GM19240 (cell line): ENCODE measurements around the gene GET3.
A peak's percentile ranks its signal among the peaks of the same experiment; 100 is the strongest.
"Not testable (repeated sequence)": the region's sequence is repeated elsewhere in the genome, so short reads cannot be mapped to it uniquely, and the experiment has no call there.

ENCODE experiments used
- DNase-seq: peaks from one replicate; pipeline ENCODE4 v3.0.0; 2011; ENCODE audit warnings: low spot score; ENCODE audit not compliant: insufficient read length

GET3 gene

GRCh38 chr19:12736995-12737834 lies at the start of gene GET3:
GET3 (plus strand) TSS chr19:12737497; CDS start chr19:12737506, 9 bp downstream.
- peak; percentile 98 for DNase-seq

DNA sequence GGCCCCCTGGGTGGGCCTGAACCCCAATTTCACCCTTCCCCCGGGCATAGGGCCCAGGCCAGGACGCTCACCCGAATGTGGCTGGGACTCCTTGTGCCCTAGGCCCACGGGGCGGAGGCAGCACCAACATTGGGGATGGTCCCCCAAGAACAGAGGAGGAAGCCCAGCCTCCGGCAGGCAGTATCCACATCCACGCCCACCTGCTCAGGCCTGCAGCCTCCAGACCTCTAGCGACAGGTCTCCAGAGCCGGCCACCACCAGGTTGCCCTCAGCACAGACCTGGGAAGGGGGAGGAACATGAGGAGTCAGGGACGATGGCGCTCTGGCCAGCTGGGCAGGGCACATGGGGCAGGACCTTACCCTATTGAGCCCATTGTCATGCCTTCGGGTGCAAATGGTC lies 48.3 kb upstream of the GET3 start:
- DNase-seq, result no peak

DNA sequence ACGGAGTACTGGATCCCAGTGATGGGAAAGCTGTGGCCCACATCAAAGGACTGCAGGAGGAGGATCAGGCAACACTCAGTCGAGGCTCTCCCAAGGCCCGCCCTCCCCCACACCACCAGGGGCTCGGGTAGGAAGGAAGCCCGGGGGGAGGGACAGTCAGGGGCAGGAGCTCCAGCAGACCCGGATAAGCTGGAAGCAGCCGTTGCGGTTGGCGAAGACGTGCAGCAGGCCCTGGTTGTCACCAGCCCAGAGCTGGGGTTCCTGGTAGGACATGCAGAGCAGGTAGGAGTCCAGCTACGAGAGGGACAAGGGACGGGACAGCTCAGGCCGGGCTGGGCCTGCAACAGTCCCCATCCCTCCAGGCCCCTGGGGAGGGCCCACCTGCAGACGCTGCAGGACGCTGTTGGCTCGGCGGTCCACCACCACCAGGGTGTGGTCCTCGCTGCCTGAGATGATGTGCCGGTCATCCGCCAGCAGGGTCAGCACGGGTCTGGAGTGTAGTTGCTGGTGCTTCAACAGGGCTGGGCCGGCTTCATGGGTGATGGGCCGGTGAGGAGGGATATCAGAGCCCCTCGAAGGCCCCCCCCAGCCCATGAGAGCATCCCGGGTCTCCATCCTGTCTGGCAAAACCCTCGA lies 47.6 kb upstream of the GET3 start:
- DNase-seq, result no peak

DNA sequence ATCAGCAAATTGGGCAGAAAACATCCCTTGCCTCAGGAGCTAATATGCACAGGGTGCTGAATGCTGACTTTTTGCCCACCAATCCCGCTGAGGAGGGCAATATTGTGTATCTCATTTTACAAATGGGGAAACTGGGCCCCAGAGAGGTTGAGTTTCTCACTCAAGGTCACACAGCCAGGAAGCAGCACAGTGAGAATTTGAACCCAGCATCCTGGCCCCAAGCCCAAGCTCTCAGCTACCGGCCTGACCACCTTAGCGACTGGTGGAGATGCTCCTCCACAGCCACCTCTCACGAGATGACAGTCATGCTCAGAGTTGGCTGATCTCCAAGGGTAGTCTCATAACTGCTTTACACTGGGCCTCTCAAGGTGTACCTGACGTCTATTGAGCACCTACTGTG lies 44.3 kb upstream of the GET3 start:
- DNase-seq, result no peak

DNA sequence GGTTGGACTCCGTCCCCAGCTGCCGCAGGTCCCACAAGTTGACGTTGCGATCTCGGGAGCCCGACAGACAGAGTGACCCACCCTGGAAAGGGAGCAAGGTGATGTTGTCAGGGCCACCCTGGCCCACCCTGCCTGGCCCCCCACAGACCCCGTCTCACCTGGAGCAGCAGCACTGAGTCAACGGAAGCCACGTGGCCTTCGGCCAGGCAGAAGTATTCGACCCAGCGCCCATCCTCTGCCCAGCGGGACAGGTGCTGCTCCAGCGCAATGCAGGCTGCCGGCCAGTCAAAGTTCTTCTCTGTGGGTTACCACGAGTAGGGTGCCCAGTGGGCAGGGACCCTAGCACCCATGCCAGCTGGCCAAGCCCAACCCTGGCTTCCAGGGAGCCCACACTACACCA lies 42.7 kb upstream of the GET3 start:
- no peak for DNase-seq

DNA sequence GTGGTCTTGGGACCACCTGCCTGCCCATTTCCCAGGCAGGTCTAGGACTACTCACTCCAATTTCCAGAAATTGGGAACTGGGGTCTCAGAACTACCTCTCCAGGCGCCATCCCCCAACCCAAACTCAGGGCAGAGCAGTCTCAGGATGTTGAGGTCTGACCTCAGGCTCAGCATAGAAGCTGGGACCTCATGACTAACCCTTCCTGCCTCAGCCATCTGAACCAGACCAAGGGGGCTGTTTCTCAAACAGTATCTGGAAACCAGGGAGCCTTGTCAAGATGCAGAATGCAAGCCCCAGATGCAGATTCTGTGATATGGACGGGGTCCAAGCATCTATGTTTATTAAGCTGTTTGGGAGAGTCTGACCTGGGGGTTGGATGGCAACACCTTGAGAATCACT lies 42.2 kb upstream of the GET3 start:
- DNase-seq, result no peak

- no peak for DNase-seq
These were observed 41.8 kb upstream of the GET3 start for GRCh38 chr19:12695514-12695913.

GRCh38 chr19:12695997-12696365 lies 41.3 kb upstream of the GET3 start:
- DNase-seq, result no peak

GRCh38 chr19:12696366-12697335 lies 40.6 kb upstream of the GET3 start, which contains the start of gene FBXW9:
FBXW9 (minus strand) TSS chr19:12696631; CDS start chr19:12696581, 50 bp downstream.
- peak; percentile 99 for DNase-seq

DNA sequence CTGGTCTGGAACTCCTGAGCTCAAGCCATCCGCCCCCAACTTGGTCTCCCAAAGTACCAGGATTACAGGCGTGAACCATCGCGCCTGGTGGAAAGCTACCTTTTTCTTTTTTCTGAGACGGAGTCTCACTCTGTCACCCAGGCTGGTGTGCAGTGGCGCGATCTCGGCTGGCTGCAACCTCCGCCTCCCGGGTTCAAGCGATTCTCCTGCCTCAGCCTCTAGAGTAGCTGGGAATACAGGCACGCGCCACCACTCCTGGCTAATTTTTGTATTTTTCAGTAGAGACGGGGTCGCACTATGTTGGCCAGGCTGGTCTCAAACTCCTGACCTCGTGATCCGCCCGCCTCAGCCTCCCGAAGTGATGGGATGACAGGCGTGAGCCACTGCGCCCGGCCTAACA lies 39.9 kb upstream of the GET3 start:
- DNase-seq, result not testable (repeated sequence)

GRCh38 chr19:12698138-12698537 lies 39.2 kb upstream of the GET3 start:
- no peak for DNase-seq

DNA sequence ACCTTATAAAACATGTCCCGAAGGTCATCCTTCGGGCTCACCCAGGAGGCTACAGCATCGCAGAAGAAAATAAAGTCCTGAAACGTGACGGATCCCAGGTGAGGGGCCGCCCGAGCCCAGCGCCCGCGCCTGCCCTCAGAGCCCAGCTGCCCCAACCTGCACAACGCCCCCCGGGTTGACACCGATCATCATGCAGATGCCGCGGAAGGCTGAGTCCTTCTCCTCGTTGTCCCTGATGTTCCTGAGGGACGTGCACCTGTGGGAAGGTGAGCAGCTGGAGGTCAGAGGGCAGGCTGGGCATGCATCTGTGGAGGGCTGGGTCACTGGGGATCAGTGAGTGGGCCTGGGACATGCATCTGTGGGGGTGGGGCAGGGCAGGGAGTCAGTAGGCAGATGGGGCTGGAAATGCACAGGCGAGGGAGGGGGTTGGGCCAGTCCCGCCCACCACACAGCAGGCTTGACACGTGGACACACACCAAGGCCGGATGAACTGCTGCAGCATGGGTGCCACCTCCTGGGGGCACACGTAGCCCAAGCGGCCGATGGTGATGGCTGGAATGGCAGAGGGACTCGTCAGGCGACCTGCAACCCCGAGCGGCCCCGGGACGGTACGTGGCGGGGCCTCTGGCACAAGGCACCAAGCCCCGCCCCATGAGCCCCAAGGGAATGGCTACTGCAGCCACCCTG lies 35.6 kb upstream of the GET3 start:
- DNase-seq, result no peak

- DNase-seq, result no peak
These were observed 34.3 kb upstream of the GET3 start for GRCh38 chr19:12703046-12703445.

DNA sequence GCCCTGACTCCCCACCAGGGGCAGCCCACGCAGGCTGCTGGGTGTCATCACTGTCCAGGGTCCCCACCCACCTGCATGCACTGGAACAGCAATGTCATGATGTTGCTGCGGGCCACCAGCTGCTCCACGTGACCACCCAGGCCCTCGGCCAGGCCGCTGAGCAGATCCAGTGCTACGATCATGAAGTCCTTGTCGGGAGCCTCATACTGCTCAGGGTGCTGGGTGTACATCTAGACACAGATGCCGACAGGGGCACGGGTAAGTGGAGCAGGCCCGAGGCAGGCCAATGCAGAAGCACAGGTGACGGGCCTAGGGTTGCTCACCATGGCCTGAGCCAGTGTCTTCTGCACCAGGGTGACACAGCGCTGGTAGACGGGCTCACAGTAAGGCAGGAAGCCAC lies 32.1 kb upstream of the GET3 start:
- no peak for DNase-seq

- DNase-seq, result no peak
These were observed 31.5 kb upstream of the GET3 start for GRCh38 chr19:12705654-12706331.

DNA sequence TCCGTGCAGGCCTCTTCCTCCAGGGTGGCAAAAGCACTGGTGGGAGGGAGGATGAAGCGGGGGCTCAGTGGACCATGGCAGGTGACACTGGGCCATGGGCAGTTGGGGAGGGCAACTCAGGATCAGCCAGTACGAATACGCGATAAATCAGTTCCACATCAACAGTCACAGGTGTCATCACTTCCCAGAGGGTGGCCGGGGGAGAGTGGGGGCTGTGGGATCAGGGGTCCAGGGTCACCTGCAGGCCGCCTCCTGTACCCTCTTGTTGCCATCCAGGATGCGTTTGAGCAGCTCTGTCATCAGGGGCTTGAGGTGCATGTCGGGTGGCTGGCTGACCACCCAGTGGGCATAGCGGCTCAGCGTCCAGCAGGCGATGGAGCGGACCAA lies 31.0 kb upstream of the GET3 start:
- DNase-seq, result no peak

DNA sequence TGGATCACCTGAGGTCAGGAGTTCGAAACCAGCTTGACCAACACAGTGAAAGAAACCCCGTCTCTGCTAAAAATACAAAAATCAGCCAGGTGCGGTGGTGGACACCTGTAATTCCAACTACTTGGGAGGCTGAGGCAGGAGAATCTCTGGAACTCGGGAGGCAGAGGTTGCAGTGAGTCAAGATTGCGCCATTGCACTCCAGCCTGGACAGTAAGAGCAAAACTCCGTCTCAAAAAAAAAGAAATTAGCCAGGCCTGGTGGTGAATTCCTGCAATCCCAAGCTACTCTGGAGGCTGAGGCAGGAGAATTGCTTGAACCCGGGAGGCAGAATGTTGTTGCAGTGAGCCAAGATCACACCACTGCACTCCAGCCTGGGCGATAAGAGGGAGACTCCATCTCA lies 28.7 kb upstream of the GET3 start:
- no peak for DNase-seq

GRCh38 chr19:12711187-12711586 lies 26.1 kb upstream of the GET3 start:
- DNase-seq, result no peak

DNA sequence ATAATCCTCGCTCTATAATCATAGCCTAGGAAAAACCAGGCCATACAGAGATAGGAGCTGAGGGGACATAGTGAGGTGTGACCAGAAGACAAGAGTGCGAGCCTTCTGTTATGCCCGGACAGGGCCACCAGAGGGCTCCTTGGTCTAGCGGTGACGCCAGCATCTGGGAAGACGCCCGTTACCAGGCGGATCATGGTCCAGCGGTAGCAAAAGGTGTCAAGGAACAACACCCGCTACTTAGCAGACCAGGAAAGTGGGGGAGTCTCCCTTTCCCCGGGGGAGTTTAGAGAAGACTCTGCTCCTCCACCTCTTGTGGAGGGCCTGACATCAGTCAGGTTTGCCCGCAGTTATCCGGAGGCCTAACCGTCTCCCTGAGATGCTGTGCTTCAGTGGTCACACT lies 25.2 kb upstream of the GET3 start:
- DNase-seq, result not testable (repeated sequence)

- not testable (repeated sequence) for DNase-seq
These were observed 24.0 kb upstream of the GET3 start for GRCh38 chr19:12713304-12713703.

DNA sequence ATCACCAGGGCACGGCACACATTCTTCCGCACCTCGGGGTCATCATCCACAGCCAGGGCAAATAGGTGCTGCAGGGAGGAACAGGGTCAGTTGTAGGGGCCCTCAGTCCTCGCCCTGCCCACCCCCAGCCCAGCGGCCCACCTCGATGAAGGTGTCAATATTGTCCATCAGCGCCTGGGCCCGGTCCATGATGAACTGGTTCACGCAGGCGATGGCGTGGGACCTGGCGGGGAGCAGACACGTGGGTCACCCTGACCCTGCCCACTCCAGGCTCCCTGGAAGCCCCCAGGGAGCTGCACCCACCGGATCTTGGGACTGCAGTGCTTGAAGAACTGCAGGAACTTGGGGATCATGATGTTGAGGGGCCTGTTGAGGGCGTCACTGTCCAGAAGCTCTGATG lies 22.2 kb upstream of the GET3 start:
- no peak for DNase-seq
